ENCODE results near the gene GPR160.
A peak's percentile ranks its signal among the peaks of the same experiment; 100 is the strongest.
"Not testable (repeated sequence)": the region's sequence is repeated elsewhere in the genome, so short reads cannot be mapped to it uniquely, and the experiment has no call there.

GPR160 gene, protein sequence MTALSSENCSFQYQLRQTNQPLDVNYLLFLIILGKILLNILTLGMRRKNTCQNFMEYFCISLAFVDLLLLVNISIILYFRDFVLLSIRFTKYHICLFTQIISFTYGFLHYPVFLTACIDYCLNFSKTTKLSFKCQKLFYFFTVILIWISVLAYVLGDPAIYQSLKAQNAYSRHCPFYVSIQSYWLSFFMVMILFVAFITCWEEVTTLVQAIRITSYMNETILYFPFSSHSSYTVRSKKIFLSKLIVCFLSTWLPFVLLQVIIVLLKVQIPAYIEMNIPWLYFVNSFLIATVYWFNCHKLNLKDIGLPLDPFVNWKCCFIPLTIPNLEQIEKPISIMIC

DNA sequence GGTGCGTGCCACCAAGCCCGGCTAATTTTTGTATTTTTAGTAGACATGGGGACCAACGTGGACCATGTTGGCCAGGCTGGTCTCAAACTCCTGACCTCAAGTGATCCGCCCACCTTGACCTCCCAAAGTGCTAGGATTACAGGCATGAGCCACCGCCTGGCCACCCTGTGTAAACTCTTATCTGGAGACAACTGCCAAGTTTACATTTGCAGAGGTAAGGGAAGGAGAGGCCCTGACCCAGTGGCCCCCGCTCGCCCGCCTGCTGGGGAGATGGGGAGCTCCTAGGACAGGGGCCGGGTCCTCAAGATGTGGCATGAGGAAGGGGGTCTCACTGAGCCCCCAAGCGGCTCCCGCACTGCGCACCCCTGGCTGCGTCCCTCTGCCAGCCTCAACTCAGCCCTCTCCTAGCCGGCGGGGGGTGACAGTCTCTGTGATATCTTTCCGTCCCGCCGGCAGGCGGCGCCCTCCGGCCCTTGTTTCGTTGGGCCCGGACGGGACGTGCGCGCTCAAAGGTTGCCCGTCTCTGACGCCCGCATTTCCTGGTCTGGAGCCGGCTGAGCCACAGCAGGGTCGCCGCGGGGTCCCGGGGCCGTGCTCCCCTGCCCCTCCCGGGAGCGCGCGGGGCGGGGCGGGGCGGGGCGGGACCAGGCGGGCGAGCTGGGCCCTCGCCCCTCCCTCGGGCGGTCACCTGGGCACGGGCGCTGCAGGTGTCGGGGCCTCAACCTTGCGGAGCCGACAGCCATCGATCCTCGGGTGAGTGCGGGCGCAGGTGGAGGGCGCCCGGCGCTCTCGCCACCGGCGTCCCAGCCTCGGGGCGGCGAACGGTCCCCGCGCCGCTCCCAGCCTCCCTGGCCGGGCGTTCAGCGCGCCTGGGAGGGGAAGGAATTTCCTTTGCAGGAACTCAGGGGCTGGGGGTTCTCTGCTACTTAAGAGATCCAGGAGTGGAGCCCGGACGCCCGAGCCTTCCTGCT, at the start of gene GPR160:
GPR160 (plus strand) TSS at position 533 of the 971 bp plus-strand sequence. CDS start 45,978 bp downstream, outside the sequence.
- DNase-seq (ENCODE audit: low read depth in 2 of 2): peak; percentile 50 to 66

DNA sequence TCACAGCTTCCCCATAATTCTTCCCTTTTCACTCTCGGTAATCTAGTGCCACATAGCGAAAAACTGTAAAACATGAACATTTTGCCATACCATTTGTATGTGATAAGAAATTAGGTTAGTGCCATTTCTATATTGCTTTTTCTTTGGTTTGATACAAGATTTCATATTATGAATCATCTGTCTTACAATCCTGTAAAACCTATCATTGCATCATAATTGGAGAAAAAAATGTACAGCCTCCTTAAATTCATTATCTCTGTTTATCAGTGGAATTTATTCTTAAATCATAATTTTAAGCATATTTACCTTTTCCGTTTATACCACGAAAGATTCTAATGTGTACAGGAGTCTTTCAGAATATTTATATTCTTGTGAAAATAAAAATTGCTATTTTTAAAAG, 47.4 kb upstream of the GPR160 start:
- no peak for DNase-seq (ENCODE audit: low read depth in 2 of 2)

DNA sequence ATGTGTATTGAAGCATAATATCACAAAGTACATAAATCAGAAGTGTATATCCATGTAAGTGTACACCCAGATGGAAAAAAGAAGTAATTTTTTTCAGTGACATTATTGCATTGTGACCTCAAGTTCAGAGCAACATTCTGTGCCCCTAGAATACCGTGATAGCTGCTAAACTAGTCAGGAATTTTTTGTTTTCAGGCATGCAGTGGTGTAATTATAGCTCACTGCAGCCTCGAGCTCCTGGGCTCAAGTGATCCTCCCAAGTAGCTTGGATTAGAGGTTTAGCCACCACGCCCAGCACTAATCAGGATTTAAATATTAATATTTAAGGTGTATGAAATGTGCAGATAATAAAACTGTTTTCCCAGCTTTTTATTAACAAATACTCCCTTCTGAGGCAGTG, 45.6 kb upstream of the GPR160 start:
- no peak for DNase-seq (ENCODE audit: low read depth in 2 of 2)

DNA sequence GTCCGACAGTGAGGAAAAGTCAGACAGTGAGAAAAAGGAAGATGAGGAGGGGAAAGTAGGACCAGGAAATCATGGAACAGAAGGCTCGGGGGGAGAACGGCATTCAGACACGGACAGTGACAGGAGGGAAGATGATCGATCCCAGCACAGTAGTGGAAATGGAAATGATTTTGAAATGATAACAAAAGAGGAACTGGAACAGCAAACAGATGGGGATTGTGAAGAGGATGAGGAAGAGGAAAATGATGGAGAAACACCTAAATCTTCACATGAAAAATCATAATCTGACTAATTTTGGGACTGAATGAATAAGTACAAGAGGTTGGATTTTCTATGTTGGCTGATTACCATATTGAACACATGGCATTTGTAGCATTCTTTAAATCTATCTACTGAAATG, 45.0 kb upstream of the GPR160 start:
- no peak for DNase-seq (ENCODE audit: low read depth in 2 of 2)

DNA sequence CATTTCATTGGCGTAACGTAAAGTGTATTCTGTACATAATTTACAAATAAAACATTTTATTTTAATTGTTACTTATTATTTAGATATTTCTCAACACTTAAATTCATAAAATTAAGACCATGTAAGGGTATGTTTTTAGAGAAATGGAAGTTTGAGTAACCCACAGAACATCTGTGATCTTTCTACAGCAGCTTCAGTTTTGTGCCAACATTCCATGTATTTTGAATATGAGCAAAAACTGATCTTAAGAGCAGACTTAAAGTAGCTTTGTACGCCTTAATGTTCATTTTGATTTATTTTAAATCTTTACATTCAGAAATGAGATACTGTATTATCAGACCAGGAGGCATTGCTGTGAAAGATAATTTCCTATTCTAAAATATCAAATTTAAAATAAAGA, 44.0 kb upstream of the GPR160 start:
- DNase-seq (ENCODE audit: low read depth in 2 of 2): no peak

DNA sequence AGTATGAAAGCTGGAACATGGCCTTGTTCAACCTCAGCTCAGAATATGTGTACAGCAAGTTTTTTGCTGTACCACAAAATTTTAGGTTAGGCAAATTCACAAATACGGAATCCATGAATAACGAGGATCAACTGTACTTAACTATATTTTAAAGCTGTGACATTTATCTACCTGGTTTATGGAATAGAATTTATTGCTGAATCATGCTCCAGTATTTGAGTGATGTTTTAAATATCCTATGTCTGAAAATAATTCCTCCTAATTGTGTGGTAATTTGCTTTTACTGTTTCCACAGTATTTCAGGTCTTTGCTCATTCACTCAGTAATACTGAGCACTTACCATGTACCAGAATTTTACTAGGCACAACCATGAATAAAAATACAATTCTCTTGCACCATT, 41.7 kb upstream of the GPR160 start:
- DNase-seq (ENCODE audit: low read depth in 2 of 2): no peak

DNA sequence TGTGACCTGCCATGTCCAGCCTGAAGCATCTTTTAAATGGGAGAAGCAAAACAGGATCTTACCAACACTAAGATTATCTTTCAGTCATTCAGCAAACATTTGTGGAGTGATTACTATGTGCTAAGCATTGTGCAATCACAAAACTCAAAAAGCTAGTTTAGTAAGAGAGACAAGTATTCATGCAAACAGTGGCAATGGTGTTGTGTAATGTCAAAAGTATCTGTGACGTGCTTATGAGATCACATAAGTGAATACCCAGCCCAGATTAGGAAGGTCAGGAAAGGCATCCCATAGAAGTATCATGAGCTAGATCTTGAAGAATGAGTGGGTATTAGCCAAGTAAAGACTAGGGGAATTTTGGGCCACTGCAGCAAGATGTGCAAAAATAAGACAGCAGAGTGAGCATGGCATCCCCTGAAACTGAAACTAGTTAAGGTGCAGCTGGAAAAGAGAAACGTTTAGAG, 39.1 kb upstream of the GPR160 start:
- no peak for DNase-seq (ENCODE audit: low read depth in 2 of 2)

DNA sequence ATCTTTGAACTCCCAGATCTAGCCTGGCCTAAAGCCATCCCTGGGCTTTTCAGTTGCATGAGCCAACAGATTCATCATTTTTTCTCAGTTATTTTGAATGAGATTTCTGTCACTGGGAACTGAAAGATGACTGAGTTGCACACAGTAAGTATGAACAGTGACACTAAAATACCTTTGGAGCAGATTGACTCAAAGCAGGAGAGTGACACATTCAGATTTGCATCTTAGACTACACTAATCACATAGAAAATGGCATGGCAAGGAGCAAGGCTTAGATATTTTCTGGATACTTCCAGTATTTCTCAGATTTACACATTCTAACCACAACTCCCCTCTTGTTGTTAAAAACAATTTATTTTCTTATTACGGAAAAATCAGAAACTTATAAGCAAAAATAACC, 38.4 kb upstream of the GPR160 start:
- DNase-seq (ENCODE audit: low read depth in 2 of 2): no peak

DNA sequence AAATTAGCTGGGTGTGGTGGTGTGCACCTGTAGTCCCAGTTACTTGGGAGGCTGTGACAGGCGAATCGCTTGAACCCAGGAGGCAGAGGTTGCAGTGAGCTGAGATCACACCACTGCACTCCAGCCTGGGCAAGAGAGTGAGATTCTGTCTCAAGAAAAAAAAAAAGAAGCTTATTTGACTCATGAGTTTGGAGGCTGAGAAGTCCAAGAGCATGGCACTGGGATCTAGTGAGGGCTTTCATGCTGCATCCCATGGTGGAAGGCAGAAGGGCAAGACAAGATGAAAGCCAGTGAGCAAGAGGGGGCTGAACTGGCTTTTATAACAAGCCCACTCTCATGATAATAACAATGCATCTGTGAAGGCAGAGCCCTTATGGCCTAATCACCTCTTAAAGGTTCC, 37.7 kb upstream of the GPR160 start:
- DNase-seq (ENCODE audit: low read depth in 2 of 2): no peak

DNA sequence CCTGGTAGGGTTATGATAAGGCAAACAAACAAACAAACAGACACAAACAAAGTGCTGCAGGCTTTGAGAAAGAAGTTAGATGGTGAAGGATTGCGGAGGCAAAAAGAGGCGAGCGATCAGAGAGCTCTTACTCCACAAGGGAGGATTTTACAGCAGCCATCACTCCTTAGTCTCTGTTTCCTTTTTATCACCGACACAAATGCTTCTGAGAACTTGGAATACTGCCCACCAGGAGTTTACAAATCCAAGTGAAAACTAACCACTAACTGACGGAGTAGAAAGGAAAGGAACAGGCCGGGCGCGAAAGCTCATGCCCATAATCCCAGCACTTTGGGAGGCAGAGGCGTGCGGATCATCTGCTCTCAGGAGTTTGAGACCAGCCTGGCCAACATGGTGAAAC, 35.6 kb upstream of the GPR160 start:
- DNase-seq (ENCODE audit: low read depth in 2 of 2): no peak

DNA sequence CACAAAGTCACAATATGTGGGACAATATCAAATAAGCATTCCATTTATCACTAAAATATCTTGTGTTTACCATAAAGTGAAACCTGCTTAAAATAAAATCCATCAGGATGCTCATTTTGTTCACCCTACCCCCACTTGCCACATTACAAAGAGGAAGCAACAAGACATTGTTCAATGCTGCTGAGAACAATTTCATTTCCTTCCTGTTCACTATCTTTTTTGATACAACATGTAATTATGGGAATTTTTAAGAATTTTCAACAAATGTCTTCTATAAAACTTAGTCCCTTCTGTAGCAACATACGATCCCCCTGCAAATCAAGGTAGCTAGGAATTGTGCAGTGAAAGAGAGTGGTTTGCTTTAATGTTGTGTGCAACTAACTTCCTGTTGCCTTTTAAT, 34.9 kb upstream of the GPR160 start:
- no peak for DNase-seq (ENCODE audit: low read depth in 2 of 2)

DNA sequence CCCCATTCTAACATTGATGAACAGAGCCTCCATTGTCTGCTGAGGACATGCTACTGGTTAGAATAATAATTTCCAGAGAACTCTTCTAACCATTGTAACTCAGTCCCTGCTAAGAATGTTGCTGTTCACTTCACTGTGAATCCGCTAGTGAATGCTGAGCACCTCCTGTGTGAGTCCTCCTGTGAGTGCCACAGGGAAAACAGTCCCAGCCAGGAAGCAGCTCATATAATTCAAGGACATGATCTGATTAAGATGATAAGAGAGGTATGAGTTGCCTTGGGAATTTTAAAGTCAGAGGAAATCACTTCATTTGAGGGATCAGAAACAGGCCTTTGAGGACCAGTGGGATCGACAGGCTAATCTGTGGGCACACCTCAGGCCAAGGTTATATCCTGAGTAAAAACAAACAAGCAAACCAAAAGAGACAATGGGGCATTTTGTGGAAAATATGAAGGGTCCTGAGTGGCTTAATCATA, 33.9 kb upstream of the GPR160 start:
- no peak for DNase-seq (ENCODE audit: low read depth in 2 of 2)

DNA sequence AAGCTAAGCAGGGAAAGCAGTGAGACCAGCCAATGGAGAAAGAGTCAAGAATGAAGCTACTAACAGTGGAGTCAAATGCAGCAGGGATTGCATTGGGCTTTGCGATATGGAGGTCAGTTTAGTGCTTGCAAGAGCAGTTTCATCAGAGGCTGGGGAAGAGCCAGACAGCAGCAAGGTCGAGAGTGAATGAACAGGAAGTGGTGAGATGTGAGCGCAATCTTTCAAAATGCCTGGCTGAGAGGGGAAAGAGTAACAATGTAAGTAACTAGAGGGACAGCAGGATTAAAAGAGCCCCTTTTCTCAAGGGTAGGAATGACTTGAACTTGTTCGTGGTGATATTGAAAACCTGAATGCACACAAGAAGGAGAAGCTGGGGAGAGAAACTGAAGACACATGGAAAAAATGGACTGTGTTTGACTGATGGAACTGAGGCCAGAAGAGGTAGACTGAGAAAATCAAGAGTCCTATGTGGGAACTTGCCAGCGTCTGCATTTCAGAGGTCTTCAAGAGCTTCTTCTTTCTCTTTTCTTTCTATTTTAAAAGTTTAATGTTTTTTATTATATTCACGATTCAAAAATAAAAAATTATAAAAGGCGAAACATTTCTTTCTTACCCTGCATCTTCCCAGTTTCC, 30.6 kb upstream of the GPR160 start:
- no peak for DNase-seq (ENCODE audit: low read depth in 2 of 2)

DNA sequence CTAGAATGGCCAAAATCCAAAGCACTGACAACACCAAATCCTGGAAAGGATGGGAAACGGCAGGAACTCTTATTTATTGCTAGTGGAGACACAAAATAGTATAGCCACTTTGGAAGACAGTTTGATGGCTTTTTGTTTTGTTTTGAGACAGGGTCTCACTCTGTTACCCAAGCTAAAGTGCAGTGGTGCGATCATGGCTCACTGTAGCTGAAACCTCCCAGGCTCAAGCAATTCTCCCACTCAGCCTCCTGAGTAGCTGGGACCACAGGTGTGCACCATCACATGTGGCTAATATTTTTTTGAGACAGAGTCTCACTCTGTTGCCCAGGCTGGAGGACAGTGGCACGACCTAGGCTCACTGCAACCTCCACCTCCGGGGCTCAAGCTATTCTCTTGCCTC, 27.3 kb upstream of the GPR160 start:
- DNase-seq (ENCODE audit: low read depth in 2 of 2): no peak

DNA sequence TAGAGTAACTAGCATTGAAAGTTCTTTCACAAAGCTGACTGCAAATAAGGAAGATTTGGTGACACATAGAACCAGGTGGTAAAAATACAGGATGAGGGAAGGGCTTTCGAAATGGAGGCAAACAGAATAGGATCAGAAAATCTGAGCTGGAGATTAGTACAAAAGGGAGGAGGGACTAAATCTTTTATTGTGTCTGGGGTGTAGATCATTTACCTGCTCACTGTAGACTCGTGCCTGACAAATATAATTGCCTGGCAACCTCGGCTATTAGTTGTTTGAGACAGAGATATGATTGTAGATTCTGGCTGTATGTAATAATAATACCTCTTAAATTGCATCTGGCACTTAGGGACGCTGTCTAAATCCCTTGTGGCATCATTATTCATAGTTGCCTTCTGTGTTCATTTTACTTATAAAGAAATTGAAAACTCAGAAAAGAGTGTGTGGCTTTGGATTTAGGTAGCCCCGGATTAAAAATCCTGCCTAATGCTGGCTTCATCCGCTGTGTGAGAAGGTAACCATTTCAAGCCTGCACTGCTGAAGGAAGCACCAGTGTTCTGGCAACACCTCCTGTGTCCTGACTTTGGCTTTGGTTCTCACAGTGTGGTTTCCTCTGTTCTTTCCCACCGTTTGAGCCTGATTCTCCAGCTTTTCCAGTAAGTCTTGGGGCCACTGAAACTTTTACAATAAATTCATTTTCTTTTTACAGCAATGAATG, 25.0 kb upstream of the GPR160 start:
- no peak for DNase-seq (ENCODE audit: low read depth in 2 of 2)

DNA sequence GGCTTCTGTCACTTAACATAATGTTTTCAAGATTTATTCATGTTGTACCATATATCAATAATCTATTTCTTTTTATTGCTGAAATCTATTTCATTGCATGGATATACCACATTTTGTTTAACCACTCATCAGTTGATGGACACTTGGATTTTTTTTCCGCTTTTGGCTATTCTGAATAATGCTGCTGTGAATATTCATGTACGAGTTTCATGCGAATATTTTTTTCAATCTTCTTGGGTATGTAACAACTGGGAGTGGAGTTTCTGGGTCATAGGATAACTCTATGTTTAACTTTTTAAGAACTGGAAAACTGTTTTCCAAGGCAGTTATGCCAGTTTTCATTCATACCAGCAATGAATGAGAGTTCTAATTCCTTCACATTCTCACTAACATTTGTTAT, 21.7 kb upstream of the GPR160 start:
- no peak for DNase-seq (ENCODE audit: low read depth in 2 of 2)

DNA sequence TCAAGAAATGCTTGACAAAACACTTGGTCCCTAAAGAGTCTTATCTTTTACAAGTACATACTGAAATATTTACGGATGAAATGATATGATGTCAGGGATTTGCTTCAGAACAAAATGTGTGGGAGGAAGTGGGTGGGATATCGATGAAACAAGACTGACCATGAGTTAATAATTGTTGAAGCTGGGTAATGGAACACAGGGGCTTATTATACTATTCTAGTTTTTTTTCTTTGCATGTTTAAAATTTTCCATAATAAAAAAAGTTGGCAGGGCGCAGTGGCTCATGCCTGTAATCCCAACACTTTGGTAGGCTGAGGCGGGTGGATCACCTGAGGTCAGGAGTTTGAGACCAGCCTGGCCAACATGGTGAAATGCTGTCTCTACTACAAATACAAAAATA, 18.5 kb upstream of the GPR160 start:
- not testable (repeated sequence) for DNase-seq (ENCODE audit: low read depth in 2 of 2)

DNA sequence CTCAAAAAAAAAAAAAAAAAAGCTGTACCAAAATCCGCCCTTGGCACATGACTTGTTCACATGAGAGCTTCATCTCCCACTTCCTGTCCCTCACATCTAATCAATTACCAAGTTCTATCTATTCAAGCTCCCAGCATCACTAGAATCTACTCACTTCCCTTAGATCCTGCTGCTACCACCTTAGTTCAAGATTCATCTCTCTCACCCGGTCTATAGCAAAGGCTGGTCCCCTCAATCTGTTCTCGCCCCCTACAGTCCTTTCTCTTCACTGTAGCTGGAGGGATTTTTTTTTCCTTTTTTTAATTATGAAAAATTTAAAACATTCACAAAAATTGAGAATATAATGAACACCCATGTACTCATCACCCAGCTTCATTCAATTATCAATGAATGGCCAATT, 16.7 kb upstream of the GPR160 start:
- no peak for DNase-seq (ENCODE audit: low read depth in 2 of 2)

DNA sequence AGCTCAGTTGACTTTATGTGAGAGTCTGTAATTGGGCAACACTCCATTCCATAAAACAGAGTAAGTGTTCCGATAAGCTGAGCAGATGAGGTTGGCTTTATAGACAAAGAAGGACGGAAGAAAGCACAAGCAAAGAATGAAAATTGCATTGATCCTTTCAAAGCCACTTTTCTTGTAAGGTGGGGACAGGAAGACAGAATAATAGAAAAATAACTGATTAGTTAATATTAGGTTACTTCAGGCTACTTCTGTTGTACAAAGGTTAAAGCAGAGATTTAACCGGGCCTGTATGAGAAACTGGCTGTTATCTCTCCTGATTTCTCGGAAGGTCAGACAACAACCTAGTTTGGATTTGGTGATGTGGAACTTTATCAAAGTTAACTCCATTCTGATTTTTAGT, 15.5 kb upstream of the GPR160 start:
- DNase-seq (ENCODE audit: low read depth in 2 of 2): no peak

DNA sequence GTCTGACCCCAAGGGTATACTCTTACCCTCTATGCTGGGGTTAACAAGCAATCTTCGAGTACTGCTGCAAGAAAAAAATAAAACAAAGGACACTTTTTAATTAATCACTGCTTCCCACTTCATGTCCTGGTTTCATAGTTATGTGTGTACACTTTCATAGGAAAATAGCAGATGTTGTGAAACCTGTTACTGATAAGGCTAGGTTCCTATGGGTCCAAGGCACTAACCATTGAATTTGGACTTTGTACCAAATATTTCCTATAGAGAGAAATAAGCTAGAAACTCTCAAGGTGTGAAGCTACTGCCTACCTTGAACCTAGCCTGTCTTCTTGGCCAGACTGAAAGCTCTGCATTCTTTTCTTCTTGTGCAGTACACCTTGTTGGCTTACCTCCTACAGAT, 14.6 kb upstream of the GPR160 start:
- DNase-seq (ENCODE audit: low read depth in 2 of 2): no peak

DNA sequence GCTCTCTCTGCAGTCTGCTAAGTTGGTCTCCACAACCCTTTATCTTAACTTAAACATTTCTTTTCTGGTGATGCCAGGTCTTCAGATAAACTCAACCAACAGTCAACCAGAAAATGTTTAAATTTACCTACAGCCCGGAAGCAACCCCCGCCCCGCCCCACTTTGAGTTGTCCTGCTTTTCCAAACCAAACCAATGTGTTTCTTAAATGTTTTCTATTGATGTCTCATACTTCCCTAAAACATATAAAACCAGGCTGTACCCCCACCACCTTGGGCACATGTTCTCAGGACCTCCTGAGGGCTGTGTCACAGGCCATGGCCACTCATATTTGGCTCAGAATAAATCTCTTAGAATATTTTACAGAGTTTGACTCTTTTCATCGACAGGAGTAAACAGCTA, 13.2 kb upstream of the GPR160 start:
- no peak for DNase-seq (ENCODE audit: low read depth in 2 of 2)

All from stimulated activated CD8-positive, alpha-beta memory T cell treated with anti-CD3 and anti-CD28 coated beads, Interleukin-7, amount 100 ng/mL, for 4 hours (primary cell).